Peyer's patch (tissue), 4 donors: ENCODE results near the gene CPA1.

Source experiments
- POLR2A ChIP-seq, 2 donors: fragments of 450-650 bp; IDR thresholded peaks; one replicate each; pipeline ENCODE4 v1.5.1; 2017; ENCODE audit warnings: antibody characterized with exemption in 2 of 2, mild to moderate bottlenecking in 2 of 2, moderate library complexity in 2 of 2
- TF ChIP-seq, protein P1 (sequence below), 6 experiments: fragments of 450-650 bp in 4 of 6; fragments of 200-600 bp in 2 of 6; sonication (generic) in 1 of 6; IDR thresholded peaks; one replicate each; pipeline ENCODE4 v1.5.1; 2017 to 2019; ENCODE audit warnings: antibody characterized with exemption in 6 of 6, mild to moderate bottlenecking in 3 of 6, moderate library complexity in 1 of 6

DNA sequence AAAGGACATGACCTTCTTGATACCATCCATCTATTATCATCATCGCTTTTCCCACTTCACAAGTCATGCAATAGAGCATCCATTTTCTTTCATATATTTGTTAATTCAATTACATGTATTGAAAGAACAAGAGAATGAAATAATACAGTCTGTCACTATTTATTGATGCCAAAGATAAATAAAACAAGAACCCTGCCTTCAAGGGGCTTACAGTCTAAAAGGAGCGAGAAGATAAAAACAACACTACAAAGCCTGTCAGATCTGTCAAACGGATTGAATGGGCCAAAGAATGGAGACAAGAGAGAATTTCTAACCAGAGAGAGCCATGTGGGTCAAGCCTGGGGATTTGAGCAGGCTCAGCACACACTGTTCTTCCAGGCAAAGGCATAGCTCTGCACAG lies 19.8 kb upstream of the CPA1 start:
- TF ChIP-seq, protein P1, sequence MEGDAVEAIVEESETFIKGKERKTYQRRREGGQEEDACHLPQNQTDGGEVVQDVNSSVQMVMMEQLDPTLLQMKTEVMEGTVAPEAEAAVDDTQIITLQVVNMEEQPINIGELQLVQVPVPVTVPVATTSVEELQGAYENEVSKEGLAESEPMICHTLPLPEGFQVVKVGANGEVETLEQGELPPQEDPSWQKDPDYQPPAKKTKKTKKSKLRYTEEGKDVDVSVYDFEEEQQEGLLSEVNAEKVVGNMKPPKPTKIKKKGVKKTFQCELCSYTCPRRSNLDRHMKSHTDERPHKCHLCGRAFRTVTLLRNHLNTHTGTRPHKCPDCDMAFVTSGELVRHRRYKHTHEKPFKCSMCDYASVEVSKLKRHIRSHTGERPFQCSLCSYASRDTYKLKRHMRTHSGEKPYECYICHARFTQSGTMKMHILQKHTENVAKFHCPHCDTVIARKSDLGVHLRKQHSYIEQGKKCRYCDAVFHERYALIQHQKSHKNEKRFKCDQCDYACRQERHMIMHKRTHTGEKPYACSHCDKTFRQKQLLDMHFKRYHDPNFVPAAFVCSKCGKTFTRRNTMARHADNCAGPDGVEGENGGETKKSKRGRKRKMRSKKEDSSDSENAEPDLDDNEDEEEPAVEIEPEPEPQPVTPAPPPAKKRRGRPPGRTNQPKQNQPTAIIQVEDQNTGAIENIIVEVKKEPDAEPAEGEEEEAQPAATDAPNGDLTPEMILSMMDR (IDR thresholded peaks at IDR 0.05): no peak
- no peak for TF ChIP-seq POLR2A (IDR thresholded peaks at IDR 0.05)
